A549 (cell line): ENCODE results near the gene BANP.
A peak's percentile ranks its signal among the peaks of the same experiment; 100 is the strongest.
"Not testable (repeated sequence)": the region's sequence is repeated elsewhere in the genome, so short reads cannot be mapped to it uniquely, and the experiment has no call there.

Source experiments
- BHLHE40 ChIP-seq: IDR thresholded peaks from 2 replicates; pipeline ENCODE4 v1.6.1; 2012; ENCODE audit warnings: low read depth, low read length, inconsistent platforms
- CBX2 ChIP-seq: fragments of 200-600 bp; sonication (generic); IDR thresholded peaks from 2 replicates; pipeline ENCODE4 v1.6.1; 2016; ENCODE audit warnings: low read depth, mild to moderate bottlenecking, borderline replicate concordance
- CBX8 ChIP-seq: fragments of 200-600 bp; sonication (generic); IDR thresholded peaks from 2 replicates; pipeline ENCODE4 v1.6.1; 2016
- CTCF ChIP-seq: fragments of >200 bp; sonication (Bioruptor Twin); formaldehyde crosslinking; IDR thresholded peaks from 3 replicates; pipeline ENCODE4 v1.5.1; 2016
- HDAC2 ChIP-seq: fragments of 200-600 bp; sonication (generic); IDR thresholded peaks from 2 replicates; pipeline ENCODE4 v1.6.1; 2016
- JUNB ChIP-seq: fragments of >200 bp; sonication (Bioruptor Twin); formaldehyde crosslinking; IDR thresholded peaks from 2 replicates; pipeline ENCODE4 v1.6.1; 2016
- MAFK ChIP-seq: fragments of 450-650 bp; IDR thresholded peaks from 2 replicates; pipeline ENCODE4 v1.6.1; 2014; ENCODE audit not compliant: partially characterized antibody
- POLR2A ChIP-seq: IDR thresholded peaks from 2 replicates; pipeline ENCODE4 v1.6.1; 2012; ENCODE audit warnings: mild to moderate bottlenecking, low read length
- REST ChIP-seq: fragments of 200-600 bp; sonication (generic); IDR thresholded peaks from 2 replicates; pipeline ENCODE4 v1.6.1; 2016; ENCODE audit warnings: antibody characterized with exemption, mild to moderate bottlenecking, moderate library complexity
- SMC3 ChIP-seq: fragments of >200 bp; sonication (Bioruptor Twin); formaldehyde crosslinking; IDR thresholded peaks from 3 replicates; pipeline ENCODE4 v1.6.1; 2018; ENCODE audit warnings: inconsistent platforms

- not testable (repeated sequence) for TF ChIP-seq CTCF, POLR2A, SMC3, JUNB, BHLHE40, CBX2, HDAC2, REST, CBX8
- TF ChIP-seq MAFK: peak; percentile 60
Measured at GRCh38 chr16:87992142-87992541, 40.9 kb downstream of the BANP start.
